IMR-90 (cell line): ENCODE data around the gene SP9. TPM values are rescaled to one million over a fixed set of nuclear protein-coding genes. Genes with fewer than 3 reads are reported as not detected.

Source experiments
- ATAC-seq: fragments of 200-7000 bp; cut with Tn5 transposase; 2 replicates; pipeline ENCODE4 v1.9.1; 2020; ENCODE audit warnings: low read depth, mild to moderate bottlenecking, moderate library complexity
- BruUV-seq: library from RNA; stranded (reverse); fragments of 400-500 nt; replicated peaks from 2 replicates; lab custom pipeline; 2021; lab: Mats Ljungman, UMichigan
- CTCF ChIA-PET: fragments of 300-600 bp; formaldehyde crosslinking; extraction: SDS; loops from one replicate; lab custom pipeline; 2021; ENCODE audit warnings: antibody characterized with exemption; lab: Yijun Ruan, JAX
- POLR2A ChIA-PET: fragments of 300-600 bp; sonication (Branson Sonifier 250); formaldehyde crosslinking; loops from one replicate; lab custom pipeline; 2022; ENCODE audit warnings: antibody characterized with exemption; ENCODE audit not compliant: unreplicated experiment; lab: Charles Lee
- DNase-seq: peaks from one replicate; pipeline ENCODE4 v3.0.0; 2013
- H2AFZ ChIP-seq: replicated peaks from 2 replicates; pipeline ENCODE3; 2013; ENCODE audit warnings: low read length, mild to moderate bottlenecking; ENCODE audit not compliant: poor library complexity
- H2AK5ac ChIP-seq: 2 replicates; pipeline ENCODE4 v1.6.1; 2013; ENCODE audit warnings: low read depth, low read length, inconsistent platforms
- H2AK9ac ChIP-seq: replicated peaks from 2 replicates; pipeline ENCODE3; 2013; ENCODE audit warnings: mild to moderate bottlenecking, low read depth, low read length, moderate library complexity; ENCODE audit not compliant: poor library complexity
- H2BK120ac ChIP-seq: 2 replicates; pipeline ENCODE4 v1.6.1; 2013; ENCODE audit warnings: low read depth, low read length, inconsistent platforms
- H2BK15ac ChIP-seq: 3 replicates; pipeline ENCODE4 v1.6.1; 2013; ENCODE audit warnings: low read depth, low read length, inconsistent platforms
- H2BK20ac ChIP-seq: 2 replicates; pipeline ENCODE4 v1.6.1; 2013; ENCODE audit warnings: low read depth, mild to moderate bottlenecking, inconsistent platforms, low read length, moderate library complexity
- H2BK5ac ChIP-seq: 2 replicates; pipeline ENCODE4 v1.6.1; 2013; ENCODE audit warnings: mild to moderate bottlenecking, low read depth, low read length, inconsistent platforms; ENCODE audit not compliant: poor library complexity, severe bottlenecking
- H3K14ac ChIP-seq: replicated peaks from 2 replicates; pipeline ENCODE4 v1.6.1; 2013; ENCODE audit warnings: low read depth, low read length, inconsistent platforms
- H3K18ac ChIP-seq: 2 replicates; pipeline ENCODE4 v1.6.1; 2013; ENCODE audit warnings: low read depth, low read length, control low read depth
- H3K23ac ChIP-seq: 2 replicates; pipeline ENCODE4 v1.6.1; 2013; ENCODE audit warnings: low read depth, low read length, inconsistent platforms
- H3K27ac ChIP-seq: 2 replicates; pipeline ENCODE4 v1.5.1; 2013; ENCODE audit warnings: mild to moderate bottlenecking, control low read depth, low read length; ENCODE audit not compliant: insufficient read depth
- H3K27me3 ChIP-seq: 2 replicates; pipeline ENCODE4 v1.6.1; 2013; ENCODE audit warnings: low read length; ENCODE audit not compliant: control insufficient read depth, insufficient read depth
- H3K36me3 ChIP-seq: 2 replicates; pipeline ENCODE4 v1.6.1; 2013; ENCODE audit warnings: low read length, mixed read lengths; ENCODE audit not compliant: control insufficient read depth, insufficient read depth
- H3K4ac ChIP-seq: 2 replicates; pipeline ENCODE4 v1.6.1; 2013; ENCODE audit warnings: low read depth, low read length, inconsistent platforms
- H3K4me1 ChIP-seq: 2 replicates; pipeline ENCODE4 v1.6.1; 2013; ENCODE audit warnings: low read length, mixed read lengths; ENCODE audit not compliant: control insufficient read depth, insufficient read depth
- H3K4me2 ChIP-seq: 2 replicates; pipeline ENCODE4 v1.6.1; 2013; ENCODE audit warnings: low read depth, mild to moderate bottlenecking, control low read depth, low read length, moderate library complexity
- H3K4me3 ChIP-seq: 2 replicates; pipeline ENCODE4 v1.5.1; 2013; ENCODE audit warnings: low read depth, mild to moderate bottlenecking, control low read depth, low read length, moderate library complexity; ENCODE audit not compliant: insufficient read depth
- H3K56ac ChIP-seq: 2 replicates; pipeline ENCODE4 v1.6.1; 2013; ENCODE audit warnings: low read length, inconsistent platforms; ENCODE audit not compliant: insufficient read depth; ENCODE audit errors: extremely low read depth
- H3K79me1 ChIP-seq, 2 experiments: 2 replicates each; pipeline ENCODE4 v1.6.1; 2013; ENCODE audit warnings: low read length in 2 of 2, inconsistent platforms in 1 of 2, low read depth in 1 of 2
- H3K9ac ChIP-seq: 2 replicates; pipeline ENCODE4 v1.6.1; 2013; ENCODE audit warnings: low read depth, low read length, control low read depth
- H3K9me1 ChIP-seq: 2 replicates; pipeline ENCODE4 v1.6.1; 2013; ENCODE audit warnings: low read length, inconsistent platforms; ENCODE audit not compliant: insufficient read depth
- H3K9me3 ChIP-seq: 2 replicates; pipeline ENCODE4 v1.6.1; 2013; ENCODE audit warnings: low read length; ENCODE audit not compliant: control insufficient read depth, insufficient read depth
- H4K20me1 ChIP-seq: 2 replicates; pipeline ENCODE4 v1.6.1; 2013; ENCODE audit warnings: low read length, inconsistent platforms; ENCODE audit not compliant: insufficient read depth
- H4K5ac ChIP-seq: 2 replicates; pipeline ENCODE4 v1.6.1; 2013; ENCODE audit warnings: mild to moderate bottlenecking, low read depth, low read length, control low read depth
- H4K8ac ChIP-seq, 2 experiments: 2 replicates each; pipeline ENCODE4 v1.6.1; 2013; ENCODE audit warnings: low read depth in 2 of 2, low read length in 2 of 2, control low read depth in 1 of 2, inconsistent platforms in 1 of 2
- H4K91ac ChIP-seq: 2 replicates; pipeline ENCODE4 v1.6.1; 2013; ENCODE audit warnings: low read depth, low read length, inconsistent platforms; ENCODE audit not compliant: insufficient read depth
- BHLHE40 ChIP-seq: fragments of 150-350 bp; IDR thresholded peaks from 2 replicates; pipeline ENCODE4 v1.6.1; 2016; ENCODE audit warnings: mild to moderate bottlenecking, low read depth, low read length
- CEBPB ChIP-seq: IDR thresholded peaks from 2 replicates; pipeline ENCODE4 v1.6.1; 2012; ENCODE audit warnings: low read depth, low read length, improper control_type of control experiment
- CHD1 ChIP-seq: IDR thresholded peaks from 2 replicates; pipeline ENCODE4 v1.6.1; 2012; ENCODE audit warnings: low read depth, low read length, improper control_type of control experiment
- CTCF ChIP-seq: conservative IDR thresholded peaks from 2 replicates; pipeline ENCODE4 v1.5.1; 2012; ENCODE audit warnings: mild to moderate bottlenecking, low read depth, low read length, improper control_type of control experiment
- ELK1 ChIP-seq: fragments of 150-350 bp; IDR thresholded peaks from 2 replicates; pipeline ENCODE4 v1.6.1; 2016; ENCODE audit warnings: low read depth, mild to moderate bottlenecking, low read length, moderate library complexity, borderline replicate concordance
- FOS ChIP-seq: fragments of 150-350 bp; IDR thresholded peaks from 2 replicates; pipeline ENCODE4 v1.6.1; 2016; ENCODE audit warnings: low read depth, low read length
- MAFK ChIP-seq: IDR thresholded peaks from 2 replicates; pipeline ENCODE4 v1.6.1; 2012; ENCODE audit warnings: low read depth, low read length, improper control_type of control experiment
- MXI1 ChIP-seq: IDR thresholded peaks from 2 replicates; pipeline ENCODE4 v1.6.1; 2012; ENCODE audit warnings: low read depth, mild to moderate bottlenecking, low read length, moderate library complexity, borderline replicate concordance
- NFE2L2 ChIP-seq: fragments of 150-350 bp; IDR thresholded peaks from 2 replicates; pipeline ENCODE4 v1.6.1; 2016; ENCODE audit warnings: low read depth, mild to moderate bottlenecking, low read length
- POLR2A ChIP-seq: IDR thresholded peaks from 2 replicates; pipeline ENCODE4 v1.6.1; 2012; ENCODE audit warnings: mild to moderate bottlenecking, low read depth, low read length
- RAD21 ChIP-seq: IDR thresholded peaks from 2 replicates; pipeline ENCODE4 v1.6.1; 2012; ENCODE audit warnings: low read length, improper control_type of control experiment
- RCOR1 ChIP-seq: IDR thresholded peaks from 2 replicates; pipeline ENCODE4 v1.6.1; 2012; ENCODE audit warnings: mild to moderate bottlenecking, low read length, improper control_type of control experiment; ENCODE audit not compliant: insufficient replicate concordance
- RFX5 ChIP-seq: IDR thresholded peaks from 2 replicates; pipeline ENCODE4 v1.8.0; 2012; ENCODE audit warnings: low read depth, mild to moderate bottlenecking, low read length, moderate library complexity
- USF2 ChIP-seq: fragments of 150-350 bp; IDR thresholded peaks from 2 replicates; pipeline ENCODE4 v1.6.1; 2017; ENCODE audit warnings: mild to moderate bottlenecking, antibody characterized with exemption, low read length, low read depth
- WGBS, 2 experiments: methylation state at CpG; one replicate each; pipeline versions ENCODE4 v1.1.5 to v1.1.7; 2013; ENCODE audit warnings: missing lambda C conversion rate in 2 of 2; ENCODE audit not compliant: insufficient read length in 1 of 2; ENCODE audit errors: extremely low coverage in 2 of 2; 5-methylcytosine and 5-hydroxymethylcytosine counted together
- dilution Hi-C: fragments of 300-500 bp; cut with HindIII; formaldehyde crosslinking; loops from one replicate; pipeline ENCODE4 v1.14.3; 2018; ENCODE audit warnings: low sequenced_read_pairs; ENCODE audit not compliant: unreplicated experiment
- in situ Hi-C: fragments of 300-500 bp; cut with MboI; formaldehyde crosslinking; loops from 3 replicates; pipeline ENCODE4 v1.14.3; 2019; ENCODE audit warnings: low sequenced_read_pairs, inconsistent platforms, mixed read lengths
- intact Hi-C: fragments of 100-400 bp; cut with micrococcal nuclease; formaldehyde crosslinking; loops from 2 replicates; pipeline ENCODE4 v1.10.0; 2022
- polyA plus RNA-seq, 3 experiments: library from polyadenylated mRNA; depleted of rRNA; stranded (reverse); fragments of >200 nt; gene quantifications; 2 replicates each; pipeline ENCODE4 v1.2.3, GENCODE V29; 2012; ENCODE audit warnings: low replicate concordance in 1 of 3
- total RNA-seq: library from RNA; depleted of rRNA; stranded (reverse); fragments of >200 nt; gene quantifications from 2 replicates; pipeline ENCODE4 v1.2.3, GENCODE V29; 2012

SP9 gene
- total and polyA plus RNA-seq, 2 of the 4 experiments (the other 2 are of a cell fraction), result not detected

GRCh38 chr2:174342686-174343342 is 8.1 kb downstream of the SP9 start:
- Histone ChIP-seq H3K79me1 (no peaks in the 10 kb centered on the region), H3K14ac (no peak overlapping the region), H4K20me1 (peaks cover 22% of the 10 kb centered on the region; the same call in 1 of the 2 replicates), H3K23ac (no peak overlapping the region), H3K18ac (no peak overlapping the region), H4K8ac (no peak overlapping the region), H3K9me3 (no peaks in the 10 kb centered on the region), H3K56ac (no peak overlapping the region), H2BK120ac (no peak overlapping the region), H2AK9ac (no peak overlapping the region), H3K4me2 (no peak overlapping the region; the same call in 1 of the 2 replicates), H4K5ac (no peak overlapping the region), H3K27me3 (peaks cover 63% of the 10 kb centered on the region), H3K9me1 (no peaks in the 10 kb centered on the region), H3K4me1 (peaks cover 5% of the 10 kb centered on the region; the same call in 1 of the 2 replicates), H3K4ac (no peak overlapping the region), H3K27ac (no peak overlapping the region), H2AFZ (no peak overlapping the region), H3K4me3 (no peak overlapping the region), H2BK15ac (no peak overlapping the region), H2BK20ac (no peak overlapping the region), H2AK5ac (no peak overlapping the region), H2BK5ac (no peak overlapping the region), H3K9ac (no peak overlapping the region), H3K36me3 (no peaks in the 10 kb centered on the region), H4K91ac (no peak overlapping the region)
- 0% methylated on average over 8 of the region's 29 CpGs; no CpG with 5 or more reads in 1 of the 2 experiments for WGBS, 2 experiments
- ChIA-PET POLR2A (no interaction called here), CTCF (no interaction called here)
- no peak for ATAC-seq
- BruUV-seq, result no TSS peak
- intact Hi-C loops, result loop anchor here (2.0 to 10.0 kb wide), 4 partner anchors 590 to 1518 kb away; no protein-coding TSS in a partner anchor
- dilution Hi-C loops, result no loop called here
- no peak for DNase-seq
- no peak for TF ChIP-seq ELK1
- no peak for TF ChIP-seq CEBPB
- no peak for TF ChIP-seq BHLHE40
- no peak for TF ChIP-seq RFX5
- no peak for TF ChIP-seq FOS
- no peak for TF ChIP-seq MXI1
- no peak for TF ChIP-seq MAFK
- TF ChIP-seq NFE2L2, result no peak
- no peak for TF ChIP-seq USF2
- no peak for TF ChIP-seq RCOR1
- no peak for TF ChIP-seq CHD1
- TF ChIP-seq POLR2A, result no peak
- no peak for TF ChIP-seq CTCF
- no peak for TF ChIP-seq RAD21
- in situ Hi-C loops, result loop anchor here (5.0 to 25.0 kb wide), 4 partner anchors 458 to 1531 kb away; no protein-coding TSS in a partner anchor
